ENCODE results near the gene RAB4A.

DNA sequence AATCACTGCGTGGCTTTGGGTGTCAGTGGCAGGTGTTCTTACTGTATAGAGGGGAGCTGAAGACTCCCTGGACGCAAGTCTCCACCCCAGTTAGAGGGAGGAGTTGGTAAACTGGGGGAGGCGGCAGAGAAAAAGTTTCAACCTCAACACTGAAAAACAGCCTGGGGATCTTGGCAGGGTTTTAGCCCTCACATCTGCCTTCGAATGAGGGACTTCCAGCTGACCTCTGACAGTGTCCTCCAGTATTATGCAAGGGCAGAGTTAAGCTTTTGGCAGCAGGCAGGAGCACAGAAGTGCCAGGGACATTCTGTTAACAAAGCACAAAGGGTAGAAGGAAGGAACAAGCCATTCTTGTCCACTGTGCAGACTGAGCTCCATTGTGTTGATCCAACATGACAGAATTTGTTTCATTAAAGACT is 41.2 kb upstream of the RAB4A start:
- TF ChIP-seq, protein P1, sequence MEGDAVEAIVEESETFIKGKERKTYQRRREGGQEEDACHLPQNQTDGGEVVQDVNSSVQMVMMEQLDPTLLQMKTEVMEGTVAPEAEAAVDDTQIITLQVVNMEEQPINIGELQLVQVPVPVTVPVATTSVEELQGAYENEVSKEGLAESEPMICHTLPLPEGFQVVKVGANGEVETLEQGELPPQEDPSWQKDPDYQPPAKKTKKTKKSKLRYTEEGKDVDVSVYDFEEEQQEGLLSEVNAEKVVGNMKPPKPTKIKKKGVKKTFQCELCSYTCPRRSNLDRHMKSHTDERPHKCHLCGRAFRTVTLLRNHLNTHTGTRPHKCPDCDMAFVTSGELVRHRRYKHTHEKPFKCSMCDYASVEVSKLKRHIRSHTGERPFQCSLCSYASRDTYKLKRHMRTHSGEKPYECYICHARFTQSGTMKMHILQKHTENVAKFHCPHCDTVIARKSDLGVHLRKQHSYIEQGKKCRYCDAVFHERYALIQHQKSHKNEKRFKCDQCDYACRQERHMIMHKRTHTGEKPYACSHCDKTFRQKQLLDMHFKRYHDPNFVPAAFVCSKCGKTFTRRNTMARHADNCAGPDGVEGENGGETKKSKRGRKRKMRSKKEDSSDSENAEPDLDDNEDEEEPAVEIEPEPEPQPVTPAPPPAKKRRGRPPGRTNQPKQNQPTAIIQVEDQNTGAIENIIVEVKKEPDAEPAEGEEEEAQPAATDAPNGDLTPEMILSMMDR (IDR thresholded peaks at IDR 0.05): no peak
- TF ChIP-seq ZFX (IDR thresholded peaks at IDR 0.05; ENCODE audit: borderline replicate concordance): no peak
